GM12873 (cell line): ENCODE data around the gene MAP2K7.

Source experiments
- CTCF ChIP-seq: IDR thresholded peaks from 2 replicates; pipeline ENCODE4 v1.5.1; 2012; ENCODE audit warnings: low read depth, mild to moderate bottlenecking, moderate library complexity, low read length, control low read depth; ENCODE audit not compliant: insufficient read depth; ENCODE audit errors: missing control alignments

MAP2K7 gene

GRCh38 chr19:7864690-7865074 lies 39.0 kb upstream of the MAP2K7 start:
- TF ChIP-seq CTCF = no peak

GRCh38 chr19:7865262-7865911 lies 38.3 kb upstream of the MAP2K7 start:
- TF ChIP-seq CTCF = no peak

- TF ChIP-seq CTCF = no peak
These were observed 37.1 kb upstream of the MAP2K7 start for GRCh38 chr19:7866399-7867091.

GRCh38 chr19:7867092-7867844 lies 36.4 kb upstream of the MAP2K7 start:
- TF ChIP-seq CTCF = no peak

GRCh38 chr19:7868326-7868670 lies 35.4 kb upstream of the MAP2K7 start:
- TF ChIP-seq CTCF = no peak

GRCh38 chr19:7868671-7869452 lies 34.8 kb upstream of the MAP2K7 start:
- TF ChIP-seq CTCF = peak; percentile 75

GRCh38 chr19:7869453-7869909 lies 34.2 kb upstream of the MAP2K7 start:
- no peak for TF ChIP-seq CTCF
